NOMO-1 (cell line): ENCODE results near the gene ZIK1.

Source experiments
- DNase-seq, 2 experiments: peaks; one replicate each; lab custom pipeline; 2025; ENCODE audit not compliant: unreplicated experiment in 2 of 2; lab: John Stamatoyannopoulos, UW

The ZIK1 gene

DNA sequence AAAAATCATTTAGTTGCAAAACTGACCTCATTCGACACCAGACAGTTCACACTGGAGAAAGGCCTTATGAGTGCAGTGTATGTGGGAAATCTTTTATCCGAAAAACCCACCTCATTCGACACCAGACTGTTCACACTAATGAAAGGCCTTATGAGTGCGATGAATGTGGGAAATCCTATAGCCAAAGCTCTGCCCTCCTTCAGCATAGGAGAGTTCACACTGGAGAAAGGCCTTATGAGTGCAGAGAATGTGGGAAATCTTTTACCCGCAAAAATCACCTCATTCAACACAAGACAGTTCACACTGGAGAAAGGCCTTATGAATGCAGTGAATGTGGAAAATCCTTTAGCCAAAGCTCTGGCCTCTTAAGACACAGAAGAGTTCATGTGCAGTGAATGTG is 23.0 kb downstream of the ZIK1 start:
- DNase-seq = no peak

- DNase-seq = no peak
These were observed 27.2 kb downstream of the ZIK1 start for GRCh38 chr19:57611113-57611512.

- peak; percentile 88 to 90 for DNase-seq
These were observed 30.2 kb downstream of the ZIK1 start, which contains the start of gene ZNF134 for GRCh38 chr19:57613941-57614743. ZNF134 (plus strand) TSS chr19:57614242; CDS start chr19:57619469, 5,227 bp downstream.

DNA sequence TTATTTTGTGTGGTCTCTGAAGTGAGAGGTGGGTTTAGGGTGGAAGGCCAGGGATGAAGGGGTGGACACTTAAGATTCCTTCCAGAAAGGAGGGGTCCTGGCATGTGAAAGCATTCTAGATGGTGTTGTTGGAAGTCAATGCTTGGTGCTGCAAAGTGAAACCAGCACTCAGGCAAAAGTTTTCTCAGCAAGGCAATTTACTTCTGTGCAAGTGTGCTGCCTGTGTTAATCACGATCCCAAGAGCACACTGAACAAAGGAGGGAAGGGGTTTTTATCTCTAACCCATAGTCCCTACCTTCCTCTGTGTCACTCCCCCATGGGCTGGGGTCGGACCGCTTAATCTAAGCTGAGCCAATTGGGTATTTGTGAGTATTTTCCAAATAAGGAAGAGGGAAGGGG is 31.4 kb downstream of the ZIK1 start:
- DNase-seq = no peak

GRCh38 chr19:57620673-57621348 is 36.9 kb downstream of the ZIK1 start:
- no peak for DNase-seq

- DNase-seq = no peak
These were observed 39.1 kb downstream of the ZIK1 start for GRCh38 chr19:57623091-57623490.

GRCh38 chr19:57632987-57633831 is 49.3 kb downstream of the ZIK1 start, which contains the start of gene ZNF211:
ZNF211 (plus strand) TSS chr19:57633168; CDS start chr19:57633347, 179 bp downstream.
- DNase-seq = peak; percentile 92 to 95

- DNase-seq = no peak
These were observed 49.8 kb downstream of the ZIK1 start for GRCh38 chr19:57633832-57634131.

DNA sequence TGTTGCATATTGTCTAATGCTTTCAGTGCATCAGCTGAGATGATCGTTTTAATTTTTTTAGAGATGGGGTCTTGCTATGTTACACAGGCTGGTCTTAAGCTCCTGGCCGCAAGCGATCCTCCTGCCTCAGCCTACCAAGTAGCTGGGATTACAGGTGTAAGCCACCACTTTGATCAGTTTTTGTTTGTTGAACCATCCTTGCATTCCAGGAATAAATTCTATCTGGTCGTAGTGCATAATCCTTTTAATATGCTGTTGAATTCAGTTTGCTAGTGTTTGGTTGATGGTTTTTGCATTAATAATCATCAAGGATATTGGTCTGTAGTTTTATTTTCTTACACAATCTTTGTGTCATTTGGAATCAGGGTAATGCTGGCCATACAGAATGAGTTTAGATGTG is 53.4 kb downstream of the ZIK1 start:
- no peak for DNase-seq

DNA sequence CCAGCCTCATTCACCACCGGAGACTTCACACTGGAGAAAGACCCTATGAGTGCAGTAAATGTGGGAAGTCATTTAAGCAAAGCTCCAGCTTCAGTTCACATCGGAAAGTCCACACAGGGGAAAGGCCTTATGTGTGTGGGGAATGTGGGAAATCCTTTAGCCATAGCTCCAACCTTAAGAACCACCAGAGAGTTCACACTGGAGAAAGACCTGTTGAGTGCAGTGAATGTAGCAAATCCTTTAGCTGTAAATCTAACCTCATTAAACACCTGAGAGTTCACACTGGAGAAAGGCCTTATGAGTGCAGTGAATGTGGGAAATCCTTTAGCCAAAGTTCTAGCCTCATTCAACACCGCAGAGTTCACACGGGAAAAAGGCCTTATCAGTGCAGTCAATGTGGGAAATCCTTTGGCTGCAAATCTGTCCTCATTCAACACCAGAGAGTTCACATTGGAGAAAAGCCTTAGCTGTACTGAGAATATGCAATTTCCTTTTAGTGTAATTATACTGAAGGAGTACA is 57.8 kb downstream of the ZIK1 start:
- DNase-seq = no peak

DNA sequence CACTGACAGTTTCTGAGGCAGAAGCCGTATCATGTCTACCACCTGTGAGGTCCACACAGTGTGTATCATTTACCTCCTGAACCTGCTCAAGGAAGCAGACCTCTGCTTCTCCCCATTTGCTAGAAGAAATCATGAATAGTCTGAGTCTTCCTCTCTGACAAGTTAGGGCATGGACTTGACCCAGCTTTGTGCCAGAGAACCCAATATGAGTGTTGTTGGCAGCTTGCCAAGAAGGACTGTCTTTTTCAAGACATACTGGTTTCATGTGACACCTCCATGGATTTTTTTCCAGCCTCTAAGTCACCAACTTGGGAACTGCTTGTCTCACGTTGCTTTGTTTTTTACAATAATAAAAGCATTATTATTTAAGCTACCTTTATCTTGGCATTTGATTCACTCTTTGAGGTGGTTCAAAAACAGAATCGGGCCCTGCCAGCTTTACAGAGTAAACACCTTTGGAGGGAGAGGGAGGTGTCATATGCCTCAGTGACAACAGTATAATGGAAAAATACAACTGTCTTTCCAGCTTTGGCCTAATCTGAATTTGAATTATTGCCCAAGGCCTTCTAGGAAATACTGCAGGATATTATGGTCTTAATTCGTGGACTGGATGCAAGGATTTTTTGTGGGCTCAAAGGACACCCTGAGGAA is 58.6 kb downstream of the ZIK1 start:
- no peak for DNase-seq
